HL-60 (cell line): Measurements from ENCODE around the gene PMVK.

Experiments used
- CTCF ChIP-seq: IDR thresholded peaks from one replicate; pipeline ENCODE4 v1.5.1; 2011; ENCODE audit warnings: low read length, control low read depth, inconsistent platforms; ENCODE audit not compliant: insufficient read depth
- GABPA ChIP-seq: IDR thresholded peaks from 2 replicates; pipeline ENCODE4 v1.6.1; 2012; ENCODE audit warnings: low read depth

- TF ChIP-seq GABPA (no peak), CTCF (no peak)
Measured at GRCh38 chr1:154982341-154982740, 45.8 kb upstream of the PMVK start.
